K562 (cell line): ENCODE measurements around the gene GP1BB. TPM values are rescaled to one million over a fixed set of nuclear protein-coding genes. Genes with fewer than 3 reads are reported as not detected.

ENCODE experiments used
- ARID2 ChIP-seq: fragments of 450-650 bp; IDR thresholded peaks from 2 replicates; pipeline ENCODE4 v1.6.1; 2017; ENCODE audit warnings: antibody characterized with exemption, mild to moderate bottlenecking
- CC2D1A ChIP-seq: fragments of 450-650 bp; IDR thresholded peaks from 2 replicates; pipeline ENCODE4 v1.6.1; 2017; ENCODE audit warnings: mild to moderate bottlenecking
- CTCF ChIP-seq, 3 experiments: IDR thresholded peaks in 2 of 3; conservative IDR thresholded peaks in 1 of 3; 2 replicates each; pipeline ENCODE4 v1.5.1; 2011 to 2012; ENCODE audit warnings: low read length in 3 of 3, mild to moderate bottlenecking in 3 of 3, control low read depth in 2 of 3, improper control_type of control experiment in 1 of 3, inconsistent platforms in 1 of 3, low read depth in 1 of 3, mixed read lengths in 1 of 3, moderate library complexity in 1 of 3; ENCODE audit not compliant: insufficient read depth in 2 of 3
- JUN ChIP-seq, 2 experiments: sonication (generic) in 1 of 2; formaldehyde crosslinking in 1 of 2; IDR thresholded peaks; 2 replicates each; pipeline versions ENCODE4 v1.6.1 to v1.8.0; 2012 to 2022; ENCODE audit warnings: borderline replicate concordance in 2 of 2, mild to moderate bottlenecking in 2 of 2, improper control_type of control experiment in 1 of 2, low read depth in 1 of 2, low read length in 1 of 2, missing genetic modification reagents in 1 of 2
- MAZ ChIP-seq, 2 experiments: fragments of 450-650 bp in 1 of 2; sonication (generic) in 1 of 2; formaldehyde crosslinking; IDR thresholded peaks in 1 of 2; conservative IDR thresholded peaks in 1 of 2; 2 replicates each; pipeline versions ENCODE4 v1.4.0 to v1.5.0; 2020; ENCODE audit warnings: mild to moderate bottlenecking in 1 of 2, missing genetic modification reagents in 1 of 2
- MXD1 ChIP-seq: fragments of 250-450 bp; sonication (Bioruptor Pico); IDR thresholded peaks from 2 replicates; pipeline ENCODE4 v1.8.0; 2021; ENCODE audit warnings: borderline replicate concordance, mild to moderate bottlenecking, moderate library complexity; ENCODE audit not compliant: poor library complexity, severe bottlenecking
- NFYB ChIP-seq: IDR thresholded peaks from 2 replicates; pipeline ENCODE4 v1.6.1; 2011; ENCODE audit warnings: mild to moderate bottlenecking, moderate library complexity; ENCODE audit not compliant: insufficient read length; ENCODE audit errors: extremely low read depth
- SIX5 ChIP-seq, 2 experiments: IDR thresholded peaks; 2 replicates each; pipeline ENCODE4 v1.6.1; 2011; ENCODE audit warnings: low read length in 2 of 2, borderline replicate concordance in 1 of 2, low read depth in 1 of 2, mild to moderate bottlenecking in 1 of 2, moderate library complexity in 1 of 2; ENCODE audit not compliant: insufficient read depth in 1 of 2
- TEAD4 ChIP-seq, 2 experiments: sonication (generic) in 1 of 2; formaldehyde crosslinking in 1 of 2; IDR thresholded peaks; 2 replicates each; pipeline versions ENCODE4 v1.6.1 to v1.8.0; 2012 to 2022; ENCODE audit warnings: borderline replicate concordance in 1 of 2, inconsistent platforms in 1 of 2, low read length in 1 of 2, mild to moderate bottlenecking in 1 of 2, missing genetic modification reagents in 1 of 2
- TSC22D4 ChIP-seq: fragments of 450-650 bp; IDR thresholded peaks from 2 replicates; pipeline ENCODE4 v1.6.1; 2016; ENCODE audit warnings: missing genetic modification characterization, missing biosample characterization, control low read depth
- U2AF2 ChIP-seq: fragments of 200-400 bp; formaldehyde crosslinking; optimal IDR thresholded peaks from 2 replicates; pipeline ENCODE3; 2017; ENCODE audit warnings: low read depth, mild to moderate bottlenecking, low read length
- ZBTB17 ChIP-seq: fragments of 450-650 bp; formaldehyde crosslinking; IDR thresholded peaks from 2 replicates; pipeline ENCODE4 v1.4.0; 2020; ENCODE audit warnings: mild to moderate bottlenecking
- ZC3H8 ChIP-seq: fragments of 450-650 bp; IDR thresholded peaks from 2 replicates; pipeline ENCODE4 v1.6.1; 2017
- ZNF589 ChIP-seq: fragments of 200-800 bp; sonication (Bioruptor generic); IDR thresholded peaks from 2 replicates; pipeline ENCODE4 v1.6.1; 2016; ENCODE audit warnings: low read depth, missing genetic modification characterization, missing compliant biosample characterization
- polyA plus RNA-seq, 8 experiments: library from polyadenylated mRNA; depleted of rRNA in 4 of 8; stranded (reverse) in 5 of 8; unstranded in 3 of 8; fragments of >200 nt; fragmentation: Nextera tagmentation in 2 of 8; fragmentation: Illumina TruSeq in 1 of 8; extraction: Ambion mirVana in 2 of 8; extraction: Trizol in 1 of 8; gene quantifications; 2 replicates each; pipeline versions ENCODE4 v1.2.1 to v1.2.3, GENCODE V29; 2011 to 2014; ENCODE audit warnings: inconsistent platforms in 1 of 8, missing spikeins in 1 of 8
- total RNA-seq, 7 experiments: library from RNA; depleted of rRNA in 6 of 7; stranded (reverse); fragments of >200 nt in 6 of 7; fragmentation: Illumina TruSeq in 2 of 7; extraction: Trizol in 2 of 7; gene quantifications; 2 replicates each; pipeline versions ENCODE4 v1.2.1 to v1.2.3, GENCODE V29; 2011 to 2021; ENCODE audit warnings: low replicate concordance in 1 of 7
- TF ChIP-seq, protein P1 (sequence below): fragments of 250-450 bp; sonication (Bioruptor Pico); IDR thresholded peaks from 2 replicates; pipeline ENCODE4 v1.4.0; 2020; ENCODE audit warnings: mild to moderate bottlenecking, moderate library complexity, borderline replicate concordance
- TF ChIP-seq, protein P2 (sequence below): fragments of 450-650 bp; IDR thresholded peaks from 2 replicates; pipeline ENCODE4 v1.6.1; 2016; ENCODE audit warnings: borderline replicate concordance
- TF ChIP-seq, protein P3 (sequence below): sonication (generic); formaldehyde crosslinking; IDR thresholded peaks from 2 replicates; pipeline ENCODE4 v1.8.0; 2023; ENCODE audit warnings: mild to moderate bottlenecking, missing genetic modification reagents

Gene GP1BB
- total and polyA plus RNA-seq, 9 of the 15 experiments (the other 6 are each of a cell fraction or from before 2014, with no cell fraction given) = 0.69 to 162 (median 2.8) TPM

DNA sequence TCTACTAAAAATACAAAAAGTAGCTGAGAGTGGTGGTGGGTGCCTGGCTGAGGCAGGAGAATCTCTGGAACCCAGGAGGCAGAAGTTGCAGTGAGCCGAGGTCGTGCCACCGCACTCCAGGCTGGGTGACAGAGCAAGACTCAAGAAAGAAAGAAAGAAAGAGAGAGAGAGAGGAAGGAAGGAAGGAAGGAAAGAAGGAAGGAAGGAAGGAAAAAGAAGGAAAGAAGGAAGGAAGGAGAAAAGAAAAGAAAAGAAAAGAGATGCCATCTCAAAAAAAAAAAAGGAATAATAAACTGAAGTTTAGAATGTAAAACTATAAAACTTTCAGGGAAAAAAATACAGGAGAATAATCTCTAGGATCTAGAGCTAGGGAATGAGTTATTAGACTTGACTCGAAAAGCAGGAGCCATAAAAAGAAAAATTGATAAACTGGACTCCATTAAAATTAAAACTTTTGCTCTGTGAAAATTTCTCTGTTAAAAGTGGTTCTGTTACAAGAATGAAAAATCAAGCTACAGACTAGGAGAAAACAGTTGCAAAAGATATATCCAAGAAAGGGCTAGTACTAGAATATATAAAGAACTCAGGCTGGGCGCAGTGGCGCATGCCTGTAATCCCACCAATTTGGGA is 22.4 kb upstream of the GP1BB start (continued):
- no peak for TF ChIP-seq TEAD4 (IDR thresholded peaks at IDR 0.05; ENCODE audit: low read length)
- no peak for TF ChIP-seq TEAD4 (CRISPR knock-in tag; IDR thresholded peaks at IDR 0.05; ENCODE audit: borderline replicate concordance)
- TF ChIP-seq TSC22D4 (tag) = peak; percentile 85; the same call in 1 of the 2 replicates
- TF ChIP-seq ARID2 = peak; percentile 49; the same call in 1 of the 2 replicates
- TF ChIP-seq, protein P1, sequence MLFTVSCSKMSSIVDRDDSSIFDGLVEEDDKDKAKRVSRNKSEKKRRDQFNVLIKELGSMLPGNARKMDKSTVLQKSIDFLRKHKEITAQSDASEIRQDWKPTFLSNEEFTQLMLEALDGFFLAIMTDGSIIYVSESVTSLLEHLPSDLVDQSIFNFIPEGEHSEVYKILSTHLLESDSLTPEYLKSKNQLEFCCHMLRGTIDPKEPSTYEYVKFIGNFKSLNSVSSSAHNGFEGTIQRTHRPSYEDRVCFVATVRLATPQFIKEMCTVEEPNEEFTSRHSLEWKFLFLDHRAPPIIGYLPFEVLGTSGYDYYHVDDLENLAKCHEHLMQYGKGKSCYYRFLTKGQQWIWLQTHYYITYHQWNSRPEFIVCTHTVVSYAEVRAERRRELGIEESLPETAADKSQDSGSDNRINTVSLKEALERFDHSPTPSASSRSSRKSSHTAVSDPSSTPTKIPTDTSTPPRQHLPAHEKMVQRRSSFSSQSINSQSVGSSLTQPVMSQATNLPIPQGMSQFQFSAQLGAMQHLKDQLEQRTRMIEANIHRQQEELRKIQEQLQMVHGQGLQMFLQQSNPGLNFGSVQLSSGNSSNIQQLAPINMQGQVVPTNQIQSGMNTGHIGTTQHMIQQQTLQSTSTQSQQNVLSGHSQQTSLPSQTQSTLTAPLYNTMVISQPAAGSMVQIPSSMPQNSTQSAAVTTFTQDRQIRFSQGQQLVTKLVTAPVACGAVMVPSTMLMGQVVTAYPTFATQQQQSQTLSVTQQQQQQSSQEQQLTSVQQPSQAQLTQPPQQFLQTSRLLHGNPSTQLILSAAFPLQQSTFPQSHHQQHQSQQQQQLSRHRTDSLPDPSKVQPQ (CRISPR knock-in tag) = no peak
- peak; percentile 69; the same call in 1 of the 2 replicates for TF ChIP-seq CC2D1A
- no peak for TF ChIP-seq SIX5 (IDR thresholded peaks at IDR 0.05; ENCODE audit: borderline replicate concordance in 1 of 2, insufficient read depth in 1 of 2, low read depth in 1 of 2, low read length in 2 of 2)
- TF ChIP-seq ZNF589 (CRISPR knock-in tag) = no peak
- no peak for TF ChIP-seq MXD1 (CRISPR knock-in tag)
- TF ChIP-seq, protein P2, sequence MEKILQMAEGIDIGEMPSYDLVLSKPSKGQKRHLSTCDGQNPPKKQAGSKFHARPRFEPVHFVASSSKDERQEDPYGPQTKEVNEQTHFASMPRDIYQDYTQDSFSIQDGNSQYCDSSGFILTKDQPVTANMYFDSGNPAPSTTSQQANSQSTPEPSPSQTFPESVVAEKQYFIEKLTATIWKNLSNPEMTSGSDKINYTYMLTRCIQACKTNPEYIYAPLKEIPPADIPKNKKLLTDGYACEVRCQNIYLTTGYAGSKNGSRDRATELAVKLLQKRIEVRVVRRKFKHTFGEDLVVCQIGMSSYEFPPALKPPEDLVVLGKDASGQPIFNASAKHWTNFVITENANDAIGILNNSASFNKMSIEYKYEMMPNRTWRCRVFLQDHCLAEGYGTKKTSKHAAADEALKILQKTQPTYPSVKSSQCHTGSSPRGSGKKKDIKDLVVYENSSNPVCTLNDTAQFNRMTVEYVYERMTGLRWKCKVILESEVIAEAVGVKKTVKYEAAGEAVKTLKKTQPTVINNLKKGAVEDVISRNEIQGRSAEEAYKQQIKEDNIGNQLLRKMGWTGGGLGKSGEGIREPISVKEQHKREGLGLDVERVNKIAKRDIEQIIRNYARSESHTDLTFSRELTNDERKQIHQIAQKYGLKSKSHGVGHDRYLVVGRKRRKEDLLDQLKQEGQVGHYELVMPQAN = peak; percentile 49; the same call in 1 of the 2 replicates
- no peak for TF ChIP-seq ZC3H8
- TF ChIP-seq, protein P3, sequence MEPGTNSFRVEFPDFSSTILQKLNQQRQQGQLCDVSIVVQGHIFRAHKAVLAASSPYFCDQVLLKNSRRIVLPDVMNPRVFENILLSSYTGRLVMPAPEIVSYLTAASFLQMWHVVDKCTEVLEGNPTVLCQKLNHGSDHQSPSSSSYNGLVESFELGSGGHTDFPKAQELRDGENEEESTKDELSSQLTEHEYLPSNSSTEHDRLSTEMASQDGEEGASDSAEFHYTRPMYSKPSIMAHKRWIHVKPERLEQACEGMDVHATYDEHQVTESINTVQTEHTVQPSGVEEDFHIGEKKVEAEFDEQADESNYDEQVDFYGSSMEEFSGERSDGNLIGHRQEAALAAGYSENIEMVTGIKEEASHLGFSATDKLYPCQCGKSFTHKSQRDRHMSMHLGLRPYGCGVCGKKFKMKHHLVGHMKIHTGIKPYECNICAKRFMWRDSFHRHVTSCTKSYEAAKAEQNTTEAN (CRISPR knock-in tag) = no peak
- no peak for TF ChIP-seq U2AF2
- no peak for TF ChIP-seq ZBTB17
- 0 out of 4 replicates have a peak, but pooled peaks of 1 of the 2 experiments have one; percentile 26 for TF ChIP-seq MAZ (CRISPR knock-in tag; conservative IDR thresholded peaks at IDR 0.05 in 1 of 2, IDR thresholded peaks at IDR 0.05 in 1 of 2)
- no peak for TF ChIP-seq CTCF (IDR thresholded peaks at IDR 0.05 in 2 of 3, conservative IDR thresholded peaks at IDR 0.05 in 1 of 3; ENCODE audit: insufficient read depth in 2 of 3, low read depth in 1 of 3, low read length in 3 of 3)
- no peak for TF ChIP-seq NFYB
- no peak for TF ChIP-seq JUN (IDR thresholded peaks at IDR 0.05; ENCODE audit: borderline replicate concordance, low read depth, low read length)
- no peak for TF ChIP-seq JUN (CRISPR knock-in tag; IDR thresholded peaks at IDR 0.05; ENCODE audit: borderline replicate concordance)
